WTC11 (cell line): ENCODE measurements around the gene USP15. TPM values are rescaled to one million over a fixed set of nuclear protein-coding genes. Genes with fewer than 3 reads are reported as not detected.

Experiments used
- ATAC-seq: fragments of 200-7000 bp; cut with Tn5 transposase; 2 replicates; pipeline ENCODE4 v1.10.0; 2021; ENCODE audit warnings: mild to moderate bottlenecking, moderate library complexity
- CTCF ChIA-PET: fragments of 300-600 bp; sonication (Branson Sonifier 250); formaldehyde crosslinking; loops from one replicate; lab custom pipeline; 2021; ENCODE audit warnings: antibody characterized with exemption; lab: Charles Lee
- POLR2A ChIA-PET: fragments of 350-600 bp; sonication (Branson Sonifier 250); formaldehyde crosslinking; loops from one replicate; lab custom pipeline; 2021; ENCODE audit warnings: antibody characterized with exemption; lab: Charles Lee
- DNase-seq: peaks from one replicate; pipeline ENCODE4 v3.0.0; 2021; ENCODE audit warnings: low spot score
- H3K27ac Mint-ChIP-seq: 2 replicates; pipeline ENCODE4 v1.8.0; 2021; ENCODE audit warnings: mixed read lengths
- H3K27me3 Mint-ChIP-seq: 2 replicates; pipeline ENCODE4 v1.8.0; 2021; ENCODE audit warnings: low read depth, mild to moderate bottlenecking, moderate library complexity, mixed read lengths
- H3K36me3 Mint-ChIP-seq: 2 replicates; pipeline ENCODE4 v1.8.0; 2021; ENCODE audit warnings: mixed read lengths
- H3K4me1 Mint-ChIP-seq: 2 replicates; pipeline ENCODE4 v1.8.0; 2022; ENCODE audit warnings: mixed read lengths
- H3K4me3 Mint-ChIP-seq: 2 replicates; pipeline ENCODE4 v1.8.0; 2021; ENCODE audit warnings: mild to moderate bottlenecking, moderate library complexity, mixed read lengths
- H3K9me3 Mint-ChIP-seq: 2 replicates; pipeline ENCODE4 v1.8.0; 2021; ENCODE audit warnings: mixed read lengths
- CBFB ChIP-seq: sonication (generic); formaldehyde crosslinking; IDR thresholded peaks from 2 replicates; pipeline ENCODE4 v1.8.1; 2022; ENCODE audit warnings: mild to moderate bottlenecking, low read depth, missing genetic modification reagents
- EMX1 ChIP-seq: fragments of 250-450 bp; sonication (Bioruptor Pico); IDR thresholded peaks from 2 replicates; pipeline ENCODE4 v1.8.0; 2021; ENCODE audit warnings: mild to moderate bottlenecking
- KAT7 ChIP-seq: sonication (generic); formaldehyde crosslinking; IDR thresholded peaks from 2 replicates; pipeline ENCODE4 v1.8.1; 2023; ENCODE audit warnings: missing genetic modification reagents, mild to moderate bottlenecking, borderline replicate concordance
- MXD4 ChIP-seq: fragments of 250-450 bp; sonication (Bioruptor Pico); IDR thresholded peaks from 2 replicates; pipeline ENCODE4 v1.8.0; 2021; ENCODE audit warnings: mild to moderate bottlenecking, moderate library complexity, borderline replicate concordance
- MYBL2 ChIP-seq: sonication (generic); formaldehyde crosslinking; IDR thresholded peaks from 2 replicates; pipeline ENCODE4 v1.8.1; 2023; ENCODE audit warnings: mild to moderate bottlenecking, moderate library complexity, missing genetic modification reagents
- NR1H2 ChIP-seq: sonication (generic); formaldehyde crosslinking; IDR thresholded peaks from 2 replicates; pipeline ENCODE4 v1.9.0; 2021; ENCODE audit warnings: mild to moderate bottlenecking, moderate library complexity, missing genetic modification reagents
- OVOL2 ChIP-seq: fragments of 250-450 bp; sonication (Bioruptor Pico); IDR thresholded peaks from 2 replicates; pipeline ENCODE4 v1.9.0; 2021; ENCODE audit warnings: mild to moderate bottlenecking, borderline replicate concordance
- SMAD4 ChIP-seq: sonication (generic); formaldehyde crosslinking; IDR thresholded peaks from 2 replicates; pipeline ENCODE4 v1.8.0; 2022; ENCODE audit warnings: mild to moderate bottlenecking, missing genetic modification reagents
- TCF7 ChIP-seq: sonication (generic); formaldehyde crosslinking; IDR thresholded peaks from 2 replicates; pipeline ENCODE4 v1.8.0; 2022; ENCODE audit warnings: mild to moderate bottlenecking, low read depth, missing genetic modification reagents, moderate library complexity
- TP53 ChIP-seq: sonication (generic); formaldehyde crosslinking; IDR thresholded peaks from 2 replicates; pipeline ENCODE4 v1.8.1; 2023; ENCODE audit warnings: mild to moderate bottlenecking, missing genetic modification reagents
- ZNF219 ChIP-seq: sonication (generic); formaldehyde crosslinking; IDR thresholded peaks from 2 replicates; pipeline ENCODE4 v1.8.0; 2023; ENCODE audit warnings: missing genetic modification reagents, mild to moderate bottlenecking, borderline replicate concordance
- ZNF263 ChIP-seq: sonication (generic); formaldehyde crosslinking; IDR thresholded peaks from 2 replicates; pipeline ENCODE4 v1.8.1; 2022; ENCODE audit warnings: low read depth, mild to moderate bottlenecking, moderate library complexity, missing genetic modification reagents
- ZNF423 ChIP-seq: fragments of 250-450 bp; sonication (Bioruptor Pico); IDR thresholded peaks from 2 replicates; pipeline ENCODE4 v2.1.2; 2022; ENCODE audit warnings: mild to moderate bottlenecking, moderate library complexity
- total RNA-seq: library from RNA; stranded (reverse); gene quantifications from 3 replicates; pipeline ENCODE4 v1.2.3, GENCODE V29; 2021
- TF ChIP-seq, protein P1 (sequence below): fragments of 250-450 bp; sonication (Bioruptor Pico); conservative IDR thresholded peaks from 2 replicates; pipeline ENCODE4 v1.9.0; 2021; ENCODE audit warnings: mild to moderate bottlenecking
- TF ChIP-seq, protein P2 (sequence below): sonication (generic); formaldehyde crosslinking; IDR thresholded peaks from 2 replicates; pipeline ENCODE4 v1.8.1; 2022; ENCODE audit warnings: low read depth, missing genetic modification reagents, borderline replicate concordance
- TF ChIP-seq, protein P3 (sequence below): sonication (generic); formaldehyde crosslinking; IDR thresholded peaks from 2 replicates; pipeline ENCODE4 v1.8.1; 2023; ENCODE audit warnings: mild to moderate bottlenecking, missing genetic modification reagents, moderate library complexity
- TF ChIP-seq, protein P4 (sequence below): sonication (generic); formaldehyde crosslinking; IDR thresholded peaks from 2 replicates; pipeline ENCODE4 v1.8.1; 2022; ENCODE audit warnings: low read depth, mild to moderate bottlenecking, moderate library complexity, missing genetic modification reagents, borderline replicate concordance
- TF ChIP-seq, protein P5 (sequence below): sonication (generic); formaldehyde crosslinking; conservative IDR thresholded peaks from 2 replicates; pipeline ENCODE4 v1.8.1; 2022; ENCODE audit warnings: mild to moderate bottlenecking, missing genetic modification reagents
- TF ChIP-seq, protein P6 (sequence below): fragments of 250-450 bp; sonication (Bioruptor Pico); IDR thresholded peaks from 2 replicates; pipeline ENCODE4 v1.9.0; 2021; ENCODE audit warnings: mild to moderate bottlenecking
- TF ChIP-seq, protein P7 (sequence below): sonication (generic); formaldehyde crosslinking; IDR thresholded peaks from 2 replicates; pipeline ENCODE4 v1.8.0; 2023; ENCODE audit warnings: missing genetic modification reagents, mild to moderate bottlenecking, borderline replicate concordance
- TF ChIP-seq, protein P8 (sequence below): fragments of 250-450 bp; sonication (Bioruptor Pico); IDR thresholded peaks from 2 replicates; pipeline ENCODE4 v1.9.0; 2021; ENCODE audit warnings: moderate library complexity, mild to moderate bottlenecking, inconsistent platforms, borderline replicate concordance

The USP15 gene
- total RNA-seq, 1 experiment from 2014 or later: 37.2 TPM

DNA sequence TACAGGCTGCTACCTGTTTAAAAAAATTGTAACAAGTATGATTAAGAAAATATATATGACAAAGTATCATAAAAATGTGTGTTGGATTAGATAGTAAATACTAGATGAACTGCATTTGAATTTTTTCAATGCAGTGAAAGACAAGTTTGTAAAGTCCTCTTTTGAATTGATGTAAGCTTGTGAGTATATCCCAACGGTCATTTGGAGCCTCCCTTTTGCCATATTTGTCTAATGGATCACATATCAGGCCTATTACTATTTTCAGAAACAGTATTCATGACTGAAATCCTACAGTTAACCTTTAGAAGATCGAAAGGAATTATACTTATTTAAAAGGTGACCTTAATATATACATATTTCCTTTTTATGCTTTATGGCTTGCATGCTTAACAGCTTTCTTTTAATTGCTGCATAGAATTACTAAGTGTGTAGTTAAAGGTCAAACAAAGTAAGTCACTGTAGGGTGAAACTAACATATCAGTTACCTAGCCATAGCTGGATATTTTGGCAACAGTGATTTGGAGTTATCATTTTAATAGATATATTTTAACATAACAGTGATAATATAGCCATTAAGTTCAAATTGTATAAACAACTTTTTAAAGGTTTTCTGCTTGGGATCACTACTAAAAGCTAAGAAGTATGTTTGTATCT lies 53.6 kb downstream of the USP15 start:
- no peak for ATAC-seq
- TF ChIP-seq TCF7 (CRISPR knock-in tag) (no peak), MYBL2 (CRISPR knock-in tag) (no peak), EMX1 (CRISPR knock-in tag) (no peak), SMAD4 (CRISPR knock-in tag) (no peak), CBFB (CRISPR knock-in tag) (no peak), OVOL2 (CRISPR knock-in tag) (no peak), MXD4 (no peak), KAT7 (no peak)
- TF ChIP-seq, protein P1, sequence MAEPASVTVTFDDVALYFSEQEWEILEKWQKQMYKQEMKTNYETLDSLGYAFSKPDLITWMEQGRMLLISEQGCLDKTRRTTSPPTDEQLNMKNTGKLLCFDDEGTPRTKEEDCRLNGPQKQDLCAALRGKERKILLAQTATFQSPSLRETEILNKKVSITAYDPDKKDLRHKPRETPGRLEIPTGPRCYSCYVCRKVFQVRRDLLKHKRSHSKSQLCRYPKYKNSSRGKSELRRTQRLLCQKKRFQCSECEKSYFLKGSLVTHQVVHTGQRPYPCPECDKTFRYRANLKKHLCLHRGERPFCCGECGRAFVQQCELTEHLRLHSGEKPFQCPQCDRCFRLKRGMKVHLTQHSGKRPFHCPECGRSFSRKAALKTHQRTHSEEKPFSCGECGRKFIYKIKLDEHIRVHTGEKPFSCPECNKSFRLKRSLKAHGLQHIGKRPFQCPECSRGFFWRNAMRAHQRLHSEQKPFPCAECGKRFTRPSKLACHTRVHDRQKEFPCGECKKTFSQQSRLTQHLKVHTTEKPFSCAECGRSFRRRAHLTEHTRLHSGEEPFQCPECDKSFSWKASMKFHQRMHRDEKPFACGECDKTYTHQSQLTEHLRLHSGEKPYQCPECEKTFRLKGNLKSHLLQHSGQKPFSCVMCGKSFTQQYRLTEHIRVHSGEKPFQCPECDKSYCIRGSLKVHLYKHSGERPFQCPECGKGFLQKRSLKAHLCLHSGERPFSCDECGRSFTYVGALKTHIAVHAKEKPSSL (CRISPR knock-in tag): no peak
- TF ChIP-seq, protein P2, sequence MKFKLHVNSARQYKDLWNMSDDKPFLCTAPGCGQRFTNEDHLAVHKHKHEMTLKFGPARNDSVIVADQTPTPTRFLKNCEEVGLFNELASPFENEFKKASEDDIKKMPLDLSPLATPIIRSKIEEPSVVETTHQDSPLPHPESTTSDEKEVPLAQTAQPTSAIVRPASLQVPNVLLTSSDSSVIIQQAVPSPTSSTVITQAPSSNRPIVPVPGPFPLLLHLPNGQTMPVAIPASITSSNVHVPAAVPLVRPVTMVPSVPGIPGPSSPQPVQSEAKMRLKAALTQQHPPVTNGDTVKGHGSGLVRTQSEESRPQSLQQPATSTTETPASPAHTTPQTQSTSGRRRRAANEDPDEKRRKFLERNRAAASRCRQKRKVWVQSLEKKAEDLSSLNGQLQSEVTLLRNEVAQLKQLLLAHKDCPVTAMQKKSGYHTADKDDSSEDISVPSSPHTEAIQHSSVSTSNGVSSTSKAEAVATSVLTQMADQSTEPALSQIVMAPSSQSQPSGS (CRISPR knock-in tag): no peak
- TF ChIP-seq, protein P3, sequence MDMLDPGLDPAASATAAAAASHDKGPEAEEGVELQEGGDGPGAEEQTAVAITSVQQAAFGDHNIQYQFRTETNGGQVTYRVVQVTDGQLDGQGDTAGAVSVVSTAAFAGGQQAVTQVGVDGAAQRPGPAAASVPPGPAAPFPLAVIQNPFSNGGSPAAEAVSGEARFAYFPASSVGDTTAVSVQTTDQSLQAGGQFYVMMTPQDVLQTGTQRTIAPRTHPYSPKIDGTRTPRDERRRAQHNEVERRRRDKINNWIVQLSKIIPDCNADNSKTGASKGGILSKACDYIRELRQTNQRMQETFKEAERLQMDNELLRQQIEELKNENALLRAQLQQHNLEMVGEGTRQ (CRISPR knock-in tag): no peak
- TF ChIP-seq, protein P4, sequence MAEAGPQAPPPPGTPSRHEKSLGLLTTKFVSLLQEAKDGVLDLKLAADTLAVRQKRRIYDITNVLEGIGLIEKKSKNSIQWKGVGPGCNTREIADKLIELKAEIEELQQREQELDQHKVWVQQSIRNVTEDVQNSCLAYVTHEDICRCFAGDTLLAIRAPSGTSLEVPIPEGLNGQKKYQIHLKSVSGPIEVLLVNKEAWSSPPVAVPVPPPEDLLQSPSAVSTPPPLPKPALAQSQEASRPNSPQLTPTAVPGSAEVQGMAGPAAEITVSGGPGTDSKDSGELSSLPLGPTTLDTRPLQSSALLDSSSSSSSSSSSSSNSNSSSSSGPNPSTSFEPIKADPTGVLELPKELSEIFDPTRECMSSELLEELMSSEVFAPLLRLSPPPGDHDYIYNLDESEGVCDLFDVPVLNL (CRISPR knock-in tag): no peak
- TF ChIP-seq, protein P5, sequence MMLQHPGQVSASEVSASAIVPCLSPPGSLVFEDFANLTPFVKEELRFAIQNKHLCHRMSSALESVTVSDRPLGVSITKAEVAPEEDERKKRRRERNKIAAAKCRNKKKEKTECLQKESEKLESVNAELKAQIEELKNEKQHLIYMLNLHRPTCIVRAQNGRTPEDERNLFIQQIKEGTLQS: no peak
- H3K27me3 Mint-ChIP-seq: no peaks in the 10 kb centered on the region
- no peak overlapping the region for H3K4me3 Mint-ChIP-seq
- H3K4me1 Mint-ChIP-seq: no peaks in the 10 kb centered on the region
- POLR2A ChIA-PET: no interaction called here
- no peaks in the 10 kb centered on the region for H3K36me3 Mint-ChIP-seq
- H3K27ac Mint-ChIP-seq: no peak overlapping the region
- no peaks in the 10 kb centered on the region for H3K9me3 Mint-ChIP-seq
- DNase-seq: no peak
- CTCF ChIA-PET: interaction anchor here (0.5 kb wide), 1 partner anchor 98 kb away, joined by 4 read pairs; no protein-coding TSS in a partner anchor

DNA sequence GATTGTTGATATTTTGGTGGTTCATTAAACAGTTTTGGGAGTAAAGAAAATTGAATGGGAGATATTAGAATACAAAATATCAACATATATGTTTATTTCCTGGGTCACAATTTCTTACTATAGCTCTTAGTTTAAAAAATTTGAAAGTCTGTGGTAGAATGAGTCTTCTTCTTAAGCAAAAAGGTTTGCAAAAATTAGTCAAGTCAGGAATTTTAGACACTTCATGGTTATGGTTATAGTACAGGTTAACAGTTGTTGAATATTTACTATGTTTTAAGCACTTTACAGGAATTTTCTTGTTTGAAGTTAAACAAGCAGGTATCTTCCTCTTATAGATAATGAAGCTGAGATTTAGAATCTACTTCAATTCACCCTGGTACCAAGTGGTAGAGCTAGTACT lies 56.8 kb downstream of the USP15 start:
- ChIA-PET CTCF (interaction anchor here (1.2 kb wide), 1 partner anchor 119 kb away, joined by 3 read pairs; no protein-coding TSS in a partner anchor), POLR2A (no interaction called here)
- H3K9me3 Mint-ChIP-seq: no peaks in the 10 kb centered on the region
- no peaks in the 10 kb centered on the region for H3K4me1 Mint-ChIP-seq
- DNase-seq (no peak), ATAC-seq (no peak)
- no peaks in the 10 kb centered on the region for H3K27me3 Mint-ChIP-seq
- H3K4me3 Mint-ChIP-seq: no peak overlapping the region
- H3K27ac Mint-ChIP-seq: no peak overlapping the region
- no peak for TF ChIP-seq TP53
- TF ChIP-seq, protein P6, sequence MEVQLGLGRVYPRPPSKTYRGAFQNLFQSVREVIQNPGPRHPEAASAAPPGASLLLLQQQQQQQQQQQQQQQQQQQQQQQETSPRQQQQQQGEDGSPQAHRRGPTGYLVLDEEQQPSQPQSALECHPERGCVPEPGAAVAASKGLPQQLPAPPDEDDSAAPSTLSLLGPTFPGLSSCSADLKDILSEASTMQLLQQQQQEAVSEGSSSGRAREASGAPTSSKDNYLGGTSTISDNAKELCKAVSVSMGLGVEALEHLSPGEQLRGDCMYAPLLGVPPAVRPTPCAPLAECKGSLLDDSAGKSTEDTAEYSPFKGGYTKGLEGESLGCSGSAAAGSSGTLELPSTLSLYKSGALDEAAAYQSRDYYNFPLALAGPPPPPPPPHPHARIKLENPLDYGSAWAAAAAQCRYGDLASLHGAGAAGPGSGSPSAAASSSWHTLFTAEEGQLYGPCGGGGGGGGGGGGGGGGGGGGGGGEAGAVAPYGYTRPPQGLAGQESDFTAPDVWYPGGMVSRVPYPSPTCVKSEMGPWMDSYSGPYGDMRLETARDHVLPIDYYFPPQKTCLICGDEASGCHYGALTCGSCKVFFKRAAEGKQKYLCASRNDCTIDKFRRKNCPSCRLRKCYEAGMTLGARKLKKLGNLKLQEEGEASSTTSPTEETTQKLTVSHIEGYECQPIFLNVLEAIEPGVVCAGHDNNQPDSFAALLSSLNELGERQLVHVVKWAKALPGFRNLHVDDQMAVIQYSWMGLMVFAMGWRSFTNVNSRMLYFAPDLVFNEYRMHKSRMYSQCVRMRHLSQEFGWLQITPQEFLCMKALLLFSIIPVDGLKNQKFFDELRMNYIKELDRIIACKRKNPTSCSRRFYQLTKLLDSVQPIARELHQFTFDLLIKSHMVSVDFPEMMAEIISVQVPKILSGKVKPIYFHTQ (CRISPR knock-in tag): no peak
- no peak for TF ChIP-seq ZNF423 (CRISPR knock-in tag)
- no peak for TF ChIP-seq ZNF219 (CRISPR knock-in tag)
- TF ChIP-seq ZNF263: no peak
- TF ChIP-seq KAT7: no peak
- TF ChIP-seq, protein P7, sequence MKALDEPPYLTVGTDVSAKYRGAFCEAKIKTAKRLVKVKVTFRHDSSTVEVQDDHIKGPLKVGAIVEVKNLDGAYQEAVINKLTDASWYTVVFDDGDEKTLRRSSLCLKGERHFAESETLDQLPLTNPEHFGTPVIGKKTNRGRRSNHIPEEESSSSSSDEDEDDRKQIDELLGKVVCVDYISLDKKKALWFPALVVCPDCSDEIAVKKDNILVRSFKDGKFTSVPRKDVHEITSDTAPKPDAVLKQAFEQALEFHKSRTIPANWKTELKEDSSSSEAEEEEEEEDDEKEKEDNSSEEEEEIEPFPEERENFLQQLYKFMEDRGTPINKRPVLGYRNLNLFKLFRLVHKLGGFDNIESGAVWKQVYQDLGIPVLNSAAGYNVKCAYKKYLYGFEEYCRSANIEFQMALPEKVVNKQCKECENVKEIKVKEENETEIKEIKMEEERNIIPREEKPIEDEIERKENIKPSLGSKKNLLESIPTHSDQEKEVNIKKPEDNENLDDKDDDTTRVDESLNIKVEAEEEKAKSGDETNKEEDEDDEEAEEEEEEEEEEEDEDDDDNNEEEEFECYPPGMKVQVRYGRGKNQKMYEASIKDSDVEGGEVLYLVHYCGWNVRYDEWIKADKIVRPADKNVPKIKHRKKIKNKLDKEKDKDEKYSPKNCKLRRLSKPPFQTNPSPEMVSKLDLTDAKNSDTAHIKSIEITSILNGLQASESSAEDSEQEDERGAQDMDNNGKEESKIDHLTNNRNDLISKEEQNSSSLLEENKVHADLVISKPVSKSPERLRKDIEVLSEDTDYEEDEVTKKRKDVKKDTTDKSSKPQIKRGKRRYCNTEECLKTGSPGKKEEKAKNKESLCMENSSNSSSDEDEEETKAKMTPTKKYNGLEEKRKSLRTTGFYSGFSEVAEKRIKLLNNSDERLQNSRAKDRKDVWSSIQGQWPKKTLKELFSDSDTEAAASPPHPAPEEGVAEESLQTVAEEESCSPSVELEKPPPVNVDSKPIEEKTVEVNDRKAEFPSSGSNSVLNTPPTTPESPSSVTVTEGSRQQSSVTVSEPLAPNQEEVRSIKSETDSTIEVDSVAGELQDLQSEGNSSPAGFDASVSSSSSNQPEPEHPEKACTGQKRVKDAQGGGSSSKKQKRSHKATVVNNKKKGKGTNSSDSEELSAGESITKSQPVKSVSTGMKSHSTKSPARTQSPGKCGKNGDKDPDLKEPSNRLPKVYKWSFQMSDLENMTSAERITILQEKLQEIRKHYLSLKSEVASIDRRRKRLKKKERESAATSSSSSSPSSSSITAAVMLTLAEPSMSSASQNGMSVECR (CRISPR knock-in tag): no peak
- TF ChIP-seq, protein P8, sequence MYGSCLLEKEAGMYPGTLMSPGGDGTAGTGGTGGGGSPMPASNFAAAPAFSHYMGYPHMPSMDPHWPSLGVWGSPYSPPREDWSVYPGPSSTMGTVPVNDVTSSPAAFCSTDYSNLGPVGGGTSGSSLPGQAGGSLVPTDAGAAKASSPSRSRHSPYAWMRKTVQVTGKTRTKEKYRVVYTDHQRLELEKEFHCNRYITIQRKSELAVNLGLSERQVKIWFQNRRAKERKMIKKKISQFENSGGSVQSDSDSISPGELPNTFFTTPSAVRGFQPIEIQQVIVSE (CRISPR knock-in tag): no peak
- no peak for TF ChIP-seq NR1H2 (CRISPR knock-in tag)
- no peaks in the 10 kb centered on the region for H3K36me3 Mint-ChIP-seq
